ENCODE measurements around the gene RAB23.

DNA sequence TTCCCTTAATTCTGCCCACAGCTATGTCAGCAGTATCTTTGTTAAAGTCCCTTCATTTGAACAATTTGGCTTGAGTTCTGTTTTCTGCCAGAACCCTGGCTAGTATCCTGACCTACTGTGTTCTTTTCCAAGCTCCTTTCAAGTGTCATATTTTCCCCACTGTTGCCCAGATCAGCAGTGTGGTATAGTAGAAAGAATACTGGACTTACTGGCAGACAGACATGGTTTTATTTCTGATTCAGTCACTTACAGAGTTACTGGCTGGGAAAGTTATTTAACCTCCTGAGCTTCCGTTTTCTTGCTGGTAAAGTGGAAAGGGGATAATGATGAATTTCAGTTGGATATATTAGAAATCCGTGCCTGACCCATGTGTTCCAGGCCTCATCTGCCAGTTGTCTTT, 39.8 kb upstream of the RAB23 start:
- TF ChIP-seq, protein P1, sequence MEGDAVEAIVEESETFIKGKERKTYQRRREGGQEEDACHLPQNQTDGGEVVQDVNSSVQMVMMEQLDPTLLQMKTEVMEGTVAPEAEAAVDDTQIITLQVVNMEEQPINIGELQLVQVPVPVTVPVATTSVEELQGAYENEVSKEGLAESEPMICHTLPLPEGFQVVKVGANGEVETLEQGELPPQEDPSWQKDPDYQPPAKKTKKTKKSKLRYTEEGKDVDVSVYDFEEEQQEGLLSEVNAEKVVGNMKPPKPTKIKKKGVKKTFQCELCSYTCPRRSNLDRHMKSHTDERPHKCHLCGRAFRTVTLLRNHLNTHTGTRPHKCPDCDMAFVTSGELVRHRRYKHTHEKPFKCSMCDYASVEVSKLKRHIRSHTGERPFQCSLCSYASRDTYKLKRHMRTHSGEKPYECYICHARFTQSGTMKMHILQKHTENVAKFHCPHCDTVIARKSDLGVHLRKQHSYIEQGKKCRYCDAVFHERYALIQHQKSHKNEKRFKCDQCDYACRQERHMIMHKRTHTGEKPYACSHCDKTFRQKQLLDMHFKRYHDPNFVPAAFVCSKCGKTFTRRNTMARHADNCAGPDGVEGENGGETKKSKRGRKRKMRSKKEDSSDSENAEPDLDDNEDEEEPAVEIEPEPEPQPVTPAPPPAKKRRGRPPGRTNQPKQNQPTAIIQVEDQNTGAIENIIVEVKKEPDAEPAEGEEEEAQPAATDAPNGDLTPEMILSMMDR (IDR thresholded peaks at IDR 0.05), result no peak
- TF ChIP-seq POLR2AphosphoS5 (IDR thresholded peaks at IDR 0.05) (peak in 2 of 3 donors; percentile 18 to 50), POLR2A (IDR thresholded peaks at IDR 0.05) (no peak), EP300 (IDR thresholded peaks at IDR 0.05; ENCODE audit: low read depth) (no peak)
